Stomach (tissue), 9 donors: ENCODE data around the gene RXFP3. TPM values are rescaled to one million over a fixed set of nuclear protein-coding genes. Genes with fewer than 3 reads are reported as not detected.
A peak's percentile ranks its signal among the peaks of the same experiment; 100 is the strongest.

ENCODE experiments used
- DNase-seq, 2 donors: peaks; one replicate each; pipeline versions ENCODE4 v3.0.0 to v3.0.0-alpha.2; 2013 to 2019
- H3K27ac ChIP-seq, 5 donors: fragments of 200-600 bp in 4 of 5; sonication (generic) in 4 of 5; one replicate each; pipeline ENCODE4 v1.5.1; 2013 to 2019; ENCODE audit warnings: mild to moderate bottlenecking in 1 of 5, moderate library complexity in 1 of 5
- H3K27me3 ChIP-seq, 3 donors: fragments of 200-600 bp; sonication (generic); one replicate each; pipeline ENCODE4 v1.5.1; 2017 to 2019; ENCODE audit warnings: mixed run types in 1 of 3
- H3K36me3 ChIP-seq, 4 donors: fragments of 200-600 bp; sonication (generic); 1 replicate in 3 of 4; 2 replicates in 1 of 4; pipeline ENCODE4 v1.5.1; 2016 to 2019
- H3K4me1 ChIP-seq, 4 donors: fragments of 200-600 bp; sonication (generic); one replicate each; pipeline ENCODE4 v1.5.1; 2016 to 2019
- H3K4me3 ChIP-seq, 4 donors: fragments of 200-600 bp; sonication (generic) in 3 of 4; one replicate each; pipeline ENCODE4 v1.5.1; 2016 to 2019; ENCODE audit warnings: mild to moderate bottlenecking in 1 of 4
- H3K9me3 ChIP-seq, 4 donors: fragments of 200-600 bp; sonication (generic); one replicate each; pipeline ENCODE4 v1.5.1; 2016 to 2019
- CTCF ChIP-seq, 7 experiments: fragments of 450-650 bp in 4 of 7; fragments of 200-600 bp in 3 of 7; sonication (generic) in 3 of 7; IDR thresholded peaks; one replicate each; pipeline ENCODE4 v1.5.1; 2016 to 2019; ENCODE audit warnings: antibody characterized with exemption in 7 of 7, control low read depth in 2 of 7, mild to moderate bottlenecking in 1 of 7
- EP300 ChIP-seq: sonication (generic); formaldehyde crosslinking; IDR thresholded peaks from one replicate; pipeline ENCODE4 v1.6.1; 2017; ENCODE audit warnings: antibody characterized with exemption
- POLR2A ChIP-seq, 4 donors: fragments of 450-650 bp; IDR thresholded peaks; one replicate each; pipeline ENCODE4 v1.6.1; 2016; ENCODE audit warnings: antibody characterized with exemption in 4 of 4, control low read depth in 2 of 4, mild to moderate bottlenecking in 1 of 4, moderate library complexity in 1 of 4
- POLR2AphosphoS5 ChIP-seq, 3 donors: sonication (generic); formaldehyde crosslinking; IDR thresholded peaks; one replicate each; pipeline ENCODE4 v1.6.1; 2016; ENCODE audit warnings: antibody characterized with exemption in 3 of 3
- WGBS, 5 donors: extraction: QIAGEN DNeasy Blood & Tissue Kit in 3 of 5; methylation state at CpG; one replicate each; pipeline versions ENCODE4 v1.1.5 to v1.1.7; 2013 to 2018; 5-methylcytosine and 5-hydroxymethylcytosine counted together
- intact Hi-C: fragments of 100-400 bp; cut with DNase I; formaldehyde crosslinking; loops from one replicate; pipeline ENCODE4 v1.15.1; 2023; ENCODE audit warnings: low total_unique reads
- polyA plus RNA-seq, 3 donors: library from polyadenylated mRNA; stranded (reverse); fragments of 200-250 nt; gene quantifications; one replicate each; pipeline ENCODE4 v1.2.3, GENCODE V29; 2013
- total RNA-seq, 5 donors: library from RNA; depleted of rRNA; stranded (reverse); fragments of >200 nt; gene quantifications; one replicate each; pipeline versions ENCODE4 v1.1.0 to v1.2.3, GENCODE V29; 2014 to 2016
- donor health status: healthy with polysubstance abuse.
- donor health status: Bipolar disorder and iron deficiency.
- donor health status: healthy.

The RXFP3 gene
- total and polyA plus RNA-seq, 8 donors, result not detected

GRCh38 chr5:33937017-33937706 is 976 bp downstream of the RXFP3 start:
- peaks cover 12 to 26% (median 21%) of the 10 kb centered on the region in 4 donors for H3K4me1 ChIP-seq
- intact Hi-C loops, result no loop called here
- WGBS, 5 donors, result 38 to 64% (median 44%) methylated on average over 32 to 54 of the region's 54 CpGs
- peak overlapping the region in 2 of 4 donors; percentile 31 to 38 for H3K4me3 ChIP-seq
- no peak for DNase-seq
- H3K9me3 ChIP-seq, result no peaks in the 10 kb centered on the region
- H3K27ac ChIP-seq, result no peak overlapping the region
- H3K36me3 ChIP-seq, result no peaks in the 10 kb centered on the region
- peaks cover 13 to 71% (median 39%) of the 10 kb centered on the region in 3 donors for H3K27me3 ChIP-seq
- TF ChIP-seq EP300, result no peak
- no peak for TF ChIP-seq POLR2A (IDR thresholded peaks at IDR 0.05)
- no peak for TF ChIP-seq CTCF (IDR thresholded peaks at IDR 0.05)
- TF ChIP-seq POLR2AphosphoS5 (IDR thresholded peaks at IDR 0.05), result no peak

GRCh38 chr5:33937707-33938506 is 1.7 kb downstream of the RXFP3 start:
- TF ChIP-seq POLR2A (IDR thresholded peaks at IDR 0.05) (no peak), CTCF (IDR thresholded peaks at IDR 0.05) (no peak), EP300 (no peak), POLR2AphosphoS5 (IDR thresholded peaks at IDR 0.05) (no peak)
- H3K4me3 ChIP-seq, result no peak overlapping the region
- no peak for DNase-seq
- H3K27me3 ChIP-seq, result peaks cover 13 to 79% (median 39%) of the 10 kb centered on the region in 3 donors
- peaks cover 12 to 26% (median 21%) of the 10 kb centered on the region in 4 donors for H3K4me1 ChIP-seq
- WGBS, 5 donors, result 19 to 35% (median 29%) methylated on average over 34 to 54 of the region's 54 CpGs
- no peaks in the 10 kb centered on the region for H3K36me3 ChIP-seq
- H3K27ac ChIP-seq, result no peak overlapping the region
- intact Hi-C loops, result no loop called here
- H3K9me3 ChIP-seq, result no peaks in the 10 kb centered on the region

- Histone ChIP-seq H3K27ac (no peak overlapping the region), H3K4me3 (no peak overlapping the region), H3K36me3 (no peaks in the 10 kb centered on the region), H3K27me3 (peaks cover 13 to 83% (median 39%) of the 10 kb centered on the region in 3 donors), H3K9me3 (no peaks in the 10 kb centered on the region), H3K4me1 (peaks cover 12 to 26% (median 21%) of the 10 kb centered on the region in 4 donors)
- no peak for DNase-seq
- TF ChIP-seq POLR2A (IDR thresholded peaks at IDR 0.05), result no peak
- no peak for TF ChIP-seq CTCF (IDR thresholded peaks at IDR 0.05)
- TF ChIP-seq EP300, result no peak
- no peak for TF ChIP-seq POLR2AphosphoS5 (IDR thresholded peaks at IDR 0.05)
- 19 to 60% (median 24%) methylated on average over 14 of the region's 14 CpGs for WGBS, 5 donors
- intact Hi-C loops, result no loop called here
Measured at GRCh38 chr5:33938507-33938796, 2.3 kb downstream of the RXFP3 start.

- Histone ChIP-seq H3K9me3 (no peaks in the 10 kb centered on the region), H3K27ac (no peak overlapping the region), H3K4me1 (peaks cover 12 to 26% (median 21%) of the 10 kb centered on the region in 4 donors), H3K27me3 (peaks cover 13 to 83% (median 39%) of the 10 kb centered on the region in 3 donors), H3K36me3 (no peaks in the 10 kb centered on the region), H3K4me3 (no peak overlapping the region)
- intact Hi-C loops, result no loop called here
- no peak for TF ChIP-seq POLR2A (IDR thresholded peaks at IDR 0.05)
- no peak for TF ChIP-seq POLR2AphosphoS5 (IDR thresholded peaks at IDR 0.05)
- TF ChIP-seq CTCF (IDR thresholded peaks at IDR 0.05), result no peak
- TF ChIP-seq EP300, result no peak
- WGBS, 5 donors, result 15 to 30% (median 25%) methylated on average over 15 of the region's 15 CpGs
- no peak for DNase-seq
Measured at GRCh38 chr5:33938881-33939280, 2.7 kb downstream of the RXFP3 start.
